Activated T-cell treated with anti-CD3 and anti-CD28 coated beads, Interleukin-2, amount 50 U/mL, for 24 hours (primary cell): ENCODE results near the gene DNAAF9.
A peak's percentile ranks its signal among the peaks of the same experiment; 100 is the strongest.
"Not testable (repeated sequence)": the region's sequence is repeated elsewhere in the genome, so short reads cannot be mapped to it uniquely, and the experiment has no call there.

Source experiments
- DNase-seq: peaks from one replicate; pipeline ENCODE4 v3.0.0-alpha.2; 2020
- H3K27ac Mint-ChIP-seq: 2 replicates; pipeline ENCODE4 v1.8.0; 2020; ENCODE audit warnings: mild to moderate bottlenecking, mixed read lengths
- H3K27me3 Mint-ChIP-seq: 2 replicates; pipeline ENCODE4 v1.8.0; 2020; ENCODE audit warnings: mixed read lengths
- H3K36me3 Mint-ChIP-seq: 2 replicates; pipeline ENCODE4 v1.8.0; 2020; ENCODE audit warnings: low read depth, mixed read lengths
- H3K4me1 Mint-ChIP-seq: 2 replicates; pipeline ENCODE4 v1.8.0; 2020; ENCODE audit warnings: low read depth, mixed read lengths
- H3K4me3 Mint-ChIP-seq: 2 replicates; pipeline ENCODE4 v1.8.0; 2020; ENCODE audit warnings: mild to moderate bottlenecking, moderate library complexity, mixed read lengths
- H3K9me3 Mint-ChIP-seq: 2 replicates; pipeline ENCODE4 v1.8.0; 2020; ENCODE audit warnings: mixed read lengths

DNAAF9 gene

GRCh38 chr20:3407040-3407770 is at the start of gene DNAAF9:
DNAAF9 (minus strand) TSS chr20:3407669; CDS start chr20:3407557, 112 bp downstream.
- H3K4me3 Mint-ChIP-seq: peak within 1 kb of the TSS; percentile 91
- peaks cover 9% of the 10 kb centered on the region for H3K27me3 Mint-ChIP-seq
- H3K4me1 Mint-ChIP-seq: peaks cover 36% of the 10 kb centered on the region
- peak; percentile 70 for DNase-seq
- H3K36me3 Mint-ChIP-seq: peaks cover 2% of the 10 kb centered on the region
- peak within 1 kb of the TSS; percentile 93 for H3K27ac Mint-ChIP-seq
- H3K9me3 Mint-ChIP-seq: no peaks in the 10 kb centered on the region

- Mint-ChIP-seq H3K4me3 (no peak overlapping the region), H3K9me3 (no peaks in the 10 kb centered on the region), H3K4me1 (no peaks in the 10 kb centered on the region), H3K27ac (no peak overlapping the region), H3K36me3 (no peaks in the 10 kb centered on the region), H3K27me3 (no peaks in the 10 kb centered on the region)
- DNase-seq: no peak
These were observed 49.2 kb upstream of the DNAAF9 start for GRCh38 chr20:3456648-3457047.

GRCh38 chr20:3454831-3455230 is 47.4 kb upstream of the DNAAF9 start:
- Mint-ChIP-seq H3K27me3 (peaks cover 3% of the 10 kb centered on the region), H3K36me3 (no peaks in the 10 kb centered on the region), H3K4me1 (no peaks in the 10 kb centered on the region), H3K9me3 (no peaks in the 10 kb centered on the region), H3K27ac (no peak overlapping the region), H3K4me3 (no peak overlapping the region)
- DNase-seq: no peak

GRCh38 chr20:3452690-3453089 is 45.2 kb upstream of the DNAAF9 start:
- no peak for DNase-seq
- Mint-ChIP-seq H3K4me1 (no peaks in the 10 kb centered on the region), H3K4me3 (no peak overlapping the region), H3K36me3 (no peaks in the 10 kb centered on the region), H3K27me3 (peaks cover 5% of the 10 kb centered on the region), H3K9me3 (no peaks in the 10 kb centered on the region), H3K27ac (no peak overlapping the region)

- DNase-seq: no peak
- peaks cover 5% of the 10 kb centered on the region for H3K27me3 Mint-ChIP-seq
- no peak overlapping the region for H3K27ac Mint-ChIP-seq
- no peaks in the 10 kb centered on the region for H3K9me3 Mint-ChIP-seq
- H3K4me1 Mint-ChIP-seq: no peaks in the 10 kb centered on the region
- no peaks in the 10 kb centered on the region for H3K36me3 Mint-ChIP-seq
- H3K4me3 Mint-ChIP-seq: no peak overlapping the region
These were observed 44.7 kb upstream of the DNAAF9 start for GRCh38 chr20:3452136-3452535.

- H3K4me3 Mint-ChIP-seq: no peak overlapping the region
- peaks cover 5% of the 10 kb centered on the region for H3K27me3 Mint-ChIP-seq
- no peaks in the 10 kb centered on the region for H3K36me3 Mint-ChIP-seq
- DNase-seq: no peak
- H3K27ac Mint-ChIP-seq: no peak overlapping the region
- no peaks in the 10 kb centered on the region for H3K4me1 Mint-ChIP-seq
- no peaks in the 10 kb centered on the region for H3K9me3 Mint-ChIP-seq
These were observed 41.9 kb upstream of the DNAAF9 start for GRCh38 chr20:3449319-3449718.

- H3K27me3 Mint-ChIP-seq: peaks cover 5% of the 10 kb centered on the region
- DNase-seq: no peak
These were observed 39.9 kb upstream of the DNAAF9 start for GRCh38 chr20:3447321-3447720.

GRCh38 chr20:3446779-3447178 is 39.3 kb upstream of the DNAAF9 start:
- no peak overlapping the region for H3K27ac Mint-ChIP-seq
- no peaks in the 10 kb centered on the region for H3K4me1 Mint-ChIP-seq
- no peaks in the 10 kb centered on the region for H3K9me3 Mint-ChIP-seq
- no peak for DNase-seq
- no peak overlapping the region for H3K4me3 Mint-ChIP-seq
- no peaks in the 10 kb centered on the region for H3K36me3 Mint-ChIP-seq
- peaks cover 5% of the 10 kb centered on the region for H3K27me3 Mint-ChIP-seq

More at GRCh38 chr20:3447321-3447720, 39.9 kb upstream of the DNAAF9 start:
- Mint-ChIP-seq H3K36me3 (no peaks in the 10 kb centered on the region), H3K4me1 (no peaks in the 10 kb centered on the region), H3K4me3 (no peak overlapping the region), H3K27ac (no peak overlapping the region), H3K9me3 (no peaks in the 10 kb centered on the region)

GRCh38 chr20:3436864-3437574 is 29.6 kb upstream of the DNAAF9 start:
- H3K36me3 Mint-ChIP-seq: no peaks in the 10 kb centered on the region
- no peak overlapping the region for H3K4me3 Mint-ChIP-seq
- H3K27ac Mint-ChIP-seq: no peak overlapping the region
- H3K9me3 Mint-ChIP-seq: no peaks in the 10 kb centered on the region
- no peaks in the 10 kb centered on the region for H3K4me1 Mint-ChIP-seq
- DNase-seq: no peak
- peaks cover 7% of the 10 kb centered on the region for H3K27me3 Mint-ChIP-seq

- H3K4me3 Mint-ChIP-seq: no peak overlapping the region
- DNase-seq: no peak
- no peak overlapping the region for H3K27ac Mint-ChIP-seq
- peaks cover 19% of the 10 kb centered on the region for H3K27me3 Mint-ChIP-seq
- no peaks in the 10 kb centered on the region for H3K9me3 Mint-ChIP-seq
- no peaks in the 10 kb centered on the region for H3K36me3 Mint-ChIP-seq
- no peaks in the 10 kb centered on the region for H3K4me1 Mint-ChIP-seq
These were observed 26.8 kb upstream of the DNAAF9 start for GRCh38 chr20:3434232-3434631.

GRCh38 chr20:3433744-3434143 is 26.3 kb upstream of the DNAAF9 start:
- DNase-seq: no peak
- H3K4me3 Mint-ChIP-seq: no peak overlapping the region

GRCh38 chr20:3432844-3433243 is 25.4 kb upstream of the DNAAF9 start:
- Mint-ChIP-seq H3K4me1 (no peaks in the 10 kb centered on the region), H3K4me3 (no peak overlapping the region)

More at GRCh38 chr20:3433744-3434143, 26.3 kb upstream of the DNAAF9 start:
- no peaks in the 10 kb centered on the region for H3K36me3 Mint-ChIP-seq
- H3K4me1 Mint-ChIP-seq: no peaks in the 10 kb centered on the region
- H3K27me3 Mint-ChIP-seq: peaks cover 23% of the 10 kb centered on the region
- H3K9me3 Mint-ChIP-seq: no peaks in the 10 kb centered on the region
- no peak overlapping the region for H3K27ac Mint-ChIP-seq

GRCh38 chr20:3431109-3431508 is 23.6 kb upstream of the DNAAF9 start:
- H3K9me3 Mint-ChIP-seq: no peaks in the 10 kb centered on the region
- no peak overlapping the region for H3K27ac Mint-ChIP-seq
- peaks cover 18% of the 10 kb centered on the region for H3K27me3 Mint-ChIP-seq
- no peak overlapping the region for H3K4me3 Mint-ChIP-seq
- no peaks in the 10 kb centered on the region for H3K36me3 Mint-ChIP-seq
- no peak for DNase-seq
- H3K4me1 Mint-ChIP-seq: no peaks in the 10 kb centered on the region

More at GRCh38 chr20:3432844-3433243, 25.4 kb upstream of the DNAAF9 start:
- DNase-seq: no peak
- Mint-ChIP-seq H3K27ac (no peak overlapping the region), H3K36me3 (no peaks in the 10 kb centered on the region), H3K27me3 (peaks cover 19% of the 10 kb centered on the region), H3K9me3 (no peaks in the 10 kb centered on the region)

GRCh38 chr20:3430376-3431069 is 23.1 kb upstream of the DNAAF9 start:
- Mint-ChIP-seq H3K36me3 (no peaks in the 10 kb centered on the region), H3K27ac (no peak overlapping the region), H3K27me3 (peaks cover 18% of the 10 kb centered on the region), H3K4me3 (no peak overlapping the region), H3K9me3 (no peaks in the 10 kb centered on the region), H3K4me1 (no peaks in the 10 kb centered on the region)
- no peak for DNase-seq

GRCh38 chr20:3426766-3427165 is 19.3 kb upstream of the DNAAF9 start:
- not testable (repeated sequence) for H3K27ac Mint-ChIP-seq, H3K36me3 Mint-ChIP-seq, H3K9me3 Mint-ChIP-seq

More at GRCh38 chr20:3426766-3427165, 19.3 kb upstream of the DNAAF9 start:
- not testable (repeated sequence) for H3K4me1 Mint-ChIP-seq, DNase-seq, H3K4me3 Mint-ChIP-seq
- peaks cover 18% of the 10 kb centered on the region for H3K27me3 Mint-ChIP-seq
